DOHH2 (cell line): ENCODE measurements around the gene VWDE.
"Not testable (repeated sequence)": the region's sequence is repeated elsewhere in the genome, so short reads cannot be mapped to it uniquely, and the experiment has no call there.

Source experiments
- H3F3A ChIP-seq: fragments of 200-600 bp; sonication (generic), shearing (Covaris generic); 2 replicates; pipeline ENCODE4 v1.6.0; 2016; ENCODE audit warnings: antibody characterized with exemption, mild to moderate bottlenecking; ENCODE audit not compliant: control insufficient read depth, insufficient read depth
- H3K27ac ChIP-seq: fragments of 200-600 bp; sonication (generic); 2 replicates; pipeline ENCODE4 v1.5.1; 2014; ENCODE audit warnings: low read depth, mild to moderate bottlenecking, low read length, moderate library complexity
- H3K27me3 ChIP-seq: fragments of 200-600 bp; sonication (generic); 2 replicates; pipeline ENCODE4 v1.6.1; 2014; ENCODE audit warnings: mild to moderate bottlenecking, low read length, mixed read lengths; ENCODE audit not compliant: control insufficient read depth
- H3K36me3 ChIP-seq: fragments of 200-600 bp; sonication (generic); 2 replicates; pipeline ENCODE4 v1.6.1; 2014; ENCODE audit warnings: mild to moderate bottlenecking, low read length, moderate library complexity, mixed read lengths; ENCODE audit not compliant: control insufficient read depth
- H3K4me1 ChIP-seq: fragments of 200-600 bp; sonication (generic); 2 replicates; pipeline ENCODE4 v1.6.1; 2014; ENCODE audit warnings: mild to moderate bottlenecking, low read length, mixed read lengths; ENCODE audit not compliant: control insufficient read depth
- H3K4me2 ChIP-seq: fragments of 200-600 bp; sonication (generic); 2 replicates; pipeline ENCODE4 v1.6.0; 2014; ENCODE audit warnings: mild to moderate bottlenecking, low read length, moderate library complexity
- H3K4me3 ChIP-seq: fragments of 200-600 bp; sonication (generic); 2 replicates; pipeline ENCODE4 v1.5.1; 2014; ENCODE audit warnings: mild to moderate bottlenecking, low read length, mixed read lengths
- H3K79me2 ChIP-seq: fragments of 200-600 bp; sonication (generic); 2 replicates; pipeline ENCODE4 v1.6.1; 2014; ENCODE audit warnings: mild to moderate bottlenecking, low read length, mixed read lengths; ENCODE audit not compliant: control insufficient read depth
- H3K9me2 ChIP-seq: fragments of 200-600 bp; sonication (generic); replicated peaks from 2 replicates; pipeline ENCODE4 v1.6.1; 2014; ENCODE audit warnings: mild to moderate bottlenecking, low read length, mixed read lengths; ENCODE audit not compliant: control insufficient read depth
- H3K9me3 ChIP-seq: fragments of 200-600 bp; sonication (generic); 2 replicates; pipeline ENCODE4 v1.6.1; 2014; ENCODE audit warnings: antibody characterized with exemption, low read length, mixed read lengths; ENCODE audit not compliant: control insufficient read depth, insufficient read depth
- H4K20me1 ChIP-seq: fragments of 200-600 bp; sonication (generic); 2 replicates; pipeline ENCODE4 v1.6.0; 2014; ENCODE audit warnings: low read depth, mild to moderate bottlenecking, antibody characterized with exemption, low read length, moderate library complexity; ENCODE audit not compliant: control insufficient read depth, insufficient read depth
- EZH2phosphoT487 ChIP-seq: fragments of 200-600 bp; sonication (generic); IDR thresholded peaks from 2 replicates; pipeline ENCODE4 v1.6.1; 2017; ENCODE audit warnings: borderline replicate concordance, mild to moderate bottlenecking, antibody characterized with exemption, low read length, moderate library complexity, mixed read lengths
- TF ChIP-seq, protein P1 (sequence below): fragments of 200-600 bp; sonication (generic); IDR thresholded peaks from one replicate; pipeline ENCODE4 v1.5.1; 2014; ENCODE audit warnings: antibody characterized with exemption, mild to moderate bottlenecking, low read depth, low read length; ENCODE audit not compliant: poor library complexity, severe bottlenecking

The VWDE gene

DNA sequence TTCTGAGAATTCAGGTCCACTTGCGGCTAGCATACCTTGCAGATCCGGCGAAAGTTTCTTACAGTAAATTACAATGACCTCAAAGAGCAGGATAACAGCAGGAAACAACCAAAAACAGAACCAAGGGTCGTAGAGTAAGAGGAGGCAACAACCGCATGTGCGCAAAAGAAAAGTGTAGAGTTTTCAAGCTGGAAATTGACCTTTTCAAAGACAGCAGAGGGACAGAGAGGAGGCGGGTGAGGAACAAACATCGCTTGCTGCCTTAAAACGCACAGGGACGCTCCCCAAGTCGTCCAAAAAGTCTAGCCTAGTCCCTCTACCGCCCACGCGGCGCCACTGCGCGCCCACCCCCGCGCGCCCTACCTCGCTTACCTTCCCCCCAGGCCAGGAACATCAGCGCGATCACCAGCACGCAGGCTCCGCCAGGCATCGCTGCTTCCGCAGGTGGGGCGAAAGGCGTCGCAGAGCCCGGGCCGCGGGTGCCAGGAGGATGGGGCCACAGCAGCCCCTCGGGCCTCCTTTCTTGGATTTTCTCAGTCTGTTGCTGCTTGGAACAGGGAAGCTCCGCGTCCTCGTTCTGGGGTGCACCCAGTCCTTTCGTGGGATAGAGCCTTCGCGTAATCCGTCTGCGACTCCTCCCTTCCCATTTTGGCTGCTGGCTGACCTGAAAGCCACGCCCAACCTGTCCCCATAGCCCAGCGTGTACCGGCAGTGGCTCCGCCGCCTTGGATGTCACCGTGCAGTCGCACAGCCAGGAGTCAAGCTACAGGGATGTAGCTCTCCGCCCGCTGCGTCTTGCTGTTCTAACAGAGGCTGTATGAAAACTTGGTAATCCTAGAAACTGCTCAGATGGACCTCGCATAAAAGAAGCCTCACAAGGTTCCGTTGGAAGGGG is at the start of gene VWDE:
Gene VWDE, minus strand, starts transcription at position 579 of the 895 bp plus-strand sequence. Its CDS starts 149 bp downstream, at position 430.
- H3K4me1 ChIP-seq: no peaks in the 10 kb centered on the region
- H4K20me1 ChIP-seq: no peaks in the 10 kb centered on the region
- no peak within 1 kb of the TSS for H3K27ac ChIP-seq
- peaks cover 2% of the 10 kb centered on the region; the same call in 1 of the 2 replicates for H3K9me3 ChIP-seq
- H3F3A ChIP-seq: no peaks in the 10 kb centered on the region
- H3K27me3 ChIP-seq: peaks cover 13% of the 10 kb centered on the region
- TF ChIP-seq, protein P1, sequence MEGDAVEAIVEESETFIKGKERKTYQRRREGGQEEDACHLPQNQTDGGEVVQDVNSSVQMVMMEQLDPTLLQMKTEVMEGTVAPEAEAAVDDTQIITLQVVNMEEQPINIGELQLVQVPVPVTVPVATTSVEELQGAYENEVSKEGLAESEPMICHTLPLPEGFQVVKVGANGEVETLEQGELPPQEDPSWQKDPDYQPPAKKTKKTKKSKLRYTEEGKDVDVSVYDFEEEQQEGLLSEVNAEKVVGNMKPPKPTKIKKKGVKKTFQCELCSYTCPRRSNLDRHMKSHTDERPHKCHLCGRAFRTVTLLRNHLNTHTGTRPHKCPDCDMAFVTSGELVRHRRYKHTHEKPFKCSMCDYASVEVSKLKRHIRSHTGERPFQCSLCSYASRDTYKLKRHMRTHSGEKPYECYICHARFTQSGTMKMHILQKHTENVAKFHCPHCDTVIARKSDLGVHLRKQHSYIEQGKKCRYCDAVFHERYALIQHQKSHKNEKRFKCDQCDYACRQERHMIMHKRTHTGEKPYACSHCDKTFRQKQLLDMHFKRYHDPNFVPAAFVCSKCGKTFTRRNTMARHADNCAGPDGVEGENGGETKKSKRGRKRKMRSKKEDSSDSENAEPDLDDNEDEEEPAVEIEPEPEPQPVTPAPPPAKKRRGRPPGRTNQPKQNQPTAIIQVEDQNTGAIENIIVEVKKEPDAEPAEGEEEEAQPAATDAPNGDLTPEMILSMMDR: no peak
- no peak for TF ChIP-seq EZH2phosphoT487
- H3K4me2 ChIP-seq: peak within 1 kb of the TSS; percentile 26; the same call in 1 of the 2 replicates
- no peaks in the 10 kb centered on the region for H3K79me2 ChIP-seq
- H3K9me2 ChIP-seq: no peaks in the 10 kb centered on the region
- no peaks in the 10 kb centered on the region for H3K36me3 ChIP-seq
- peak within 1 kb of the TSS; percentile 42 for H3K4me3 ChIP-seq

DNA sequence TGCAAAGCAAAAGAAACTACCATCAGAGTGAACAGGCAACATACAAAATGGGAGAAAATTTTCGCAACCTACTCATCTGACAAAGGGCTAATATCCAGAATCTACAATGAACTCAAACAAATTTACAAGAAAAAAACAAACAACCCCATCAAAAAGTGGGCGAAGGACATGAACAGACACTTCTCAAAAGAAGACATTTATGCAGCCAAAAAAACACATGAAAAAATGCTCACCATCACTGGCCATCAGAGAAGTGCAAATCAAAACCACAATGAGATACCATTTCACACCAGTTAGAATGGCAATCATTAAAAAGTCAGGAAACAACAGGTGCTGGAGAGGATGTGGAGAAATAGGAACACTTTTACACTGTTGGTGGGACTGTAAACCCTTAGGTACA is 49.5 kb upstream of the VWDE start:
- H3K27me3 ChIP-seq, H4K20me1 ChIP-seq: not testable (repeated sequence)

DNA sequence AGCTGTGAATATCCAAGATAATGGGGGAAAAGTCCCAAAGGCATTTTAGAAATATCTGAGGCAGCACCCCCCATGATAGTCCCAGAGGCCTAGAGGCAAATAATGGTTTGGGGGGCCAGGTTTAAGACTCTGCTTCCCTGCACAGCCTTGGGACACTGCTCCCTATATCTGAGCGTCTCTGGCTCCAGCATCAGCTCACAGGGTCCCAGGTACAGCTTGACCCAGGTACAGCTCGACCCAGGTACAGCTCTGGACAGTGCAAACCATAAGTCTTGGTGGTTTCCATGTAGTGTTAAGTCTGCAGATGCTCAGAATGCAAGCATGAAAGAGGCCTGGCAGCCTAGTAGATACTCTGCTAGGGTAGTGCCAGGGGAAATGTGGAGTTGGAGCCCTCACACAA is 47.0 kb upstream of the VWDE start:
- H3K27me3 ChIP-seq: no peaks in the 10 kb centered on the region
- no peak overlapping the region for H3K4me2 ChIP-seq
- H3F3A ChIP-seq: no peaks in the 10 kb centered on the region
- H3K9me2 ChIP-seq: no peaks in the 10 kb centered on the region
- H3K4me3 ChIP-seq: no peak overlapping the region
- no peaks in the 10 kb centered on the region for H3K79me2 ChIP-seq
- H3K27ac ChIP-seq: no peak overlapping the region
- no peaks in the 10 kb centered on the region for H3K36me3 ChIP-seq
- TF ChIP-seq EZH2phosphoT487: no peak
- TF ChIP-seq, protein P1: no peak
- H4K20me1 ChIP-seq: no peaks in the 10 kb centered on the region
- H3K9me3 ChIP-seq: no peaks in the 10 kb centered on the region
- no peaks in the 10 kb centered on the region for H3K4me1 ChIP-seq

More for the DNA sequence above, 49.5 kb upstream of the VWDE start:
- not testable (repeated sequence) for H3K9me2 ChIP-seq, H3K27ac ChIP-seq, H3K4me3 ChIP-seq, H3K36me3 ChIP-seq, H3K9me3 ChIP-seq, H3K4me2 ChIP-seq, H3K79me2 ChIP-seq, H3F3A ChIP-seq, H3K4me1 ChIP-seq

DNA sequence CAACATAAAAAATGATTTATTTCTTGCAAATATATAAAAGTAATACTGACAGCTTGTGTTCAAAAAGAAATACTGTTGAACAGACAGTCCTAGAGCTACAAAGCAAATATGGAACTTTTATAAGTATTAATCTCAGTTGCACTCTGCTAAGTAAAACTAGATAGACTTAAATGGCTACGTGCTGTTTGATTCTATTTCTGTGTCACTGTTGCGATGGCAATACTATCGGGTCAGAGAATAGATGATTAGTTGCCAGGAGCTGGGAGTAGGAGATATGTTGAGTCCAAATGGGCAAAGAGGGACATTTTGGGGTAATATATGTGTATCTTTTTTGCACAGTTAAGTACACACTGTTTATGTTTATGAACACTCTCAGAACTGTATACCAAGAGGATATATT is 41.1 kb upstream of the VWDE start:
- Histone ChIP-seq H3K36me3 (no peaks in the 10 kb centered on the region), H3K4me1 (no peaks in the 10 kb centered on the region), H3K79me2 (no peaks in the 10 kb centered on the region), H3K9me3 (no peaks in the 10 kb centered on the region), H4K20me1 (no peaks in the 10 kb centered on the region), H3K4me2 (no peak overlapping the region), H3K4me3 (no peak overlapping the region), H3F3A (no peaks in the 10 kb centered on the region), H3K9me2 (no peaks in the 10 kb centered on the region), H3K27me3 (no peaks in the 10 kb centered on the region), H3K27ac (no peak overlapping the region)
- TF ChIP-seq, protein P1: no peak
- no peak for TF ChIP-seq EZH2phosphoT487
